GM12878 (cell line): ENCODE results near the gene COL1A2. TPM values are rescaled to one million over a fixed set of nuclear protein-coding genes. Genes with fewer than 3 reads are reported as not detected.

Source experiments
- ATAC-seq: fragments of 200-7000 bp; cut with Tn5 transposase; 3 replicates; pipeline ENCODE4 v1.9.1; 2020; ENCODE audit warnings: mild to moderate bottlenecking, moderate library complexity
- BruUV-seq: library from RNA; stranded (reverse); fragments of 400-500 nt; replicated peaks from 2 replicates; lab custom pipeline; 2021; lab: Mats Ljungman, UMichigan
- CTCF ChIA-PET: fragments of 300-600 bp; sonication (Branson Sonifier 250); formaldehyde crosslinking; extraction: SDS; loops from one replicate; lab custom pipeline; 2021; ENCODE audit warnings: inconsistent platforms; lab: Yijun Ruan, JAX
- POLR2A ChIA-PET: fragments of 350-600 bp; formaldehyde crosslinking; extraction: SDS; loops from one replicate; lab custom pipeline; 2021; ENCODE audit warnings: inconsistent platforms; lab: Charles Lee
- RAD21 ChIA-PET: fragments of 300-600 bp; sonication (Branson Sonifier 250); formaldehyde crosslinking; loops from one replicate; lab custom pipeline; 2023; ENCODE audit warnings: antibody characterized with exemption; ENCODE audit not compliant: unreplicated experiment; lab: Charles Lee
- SMC1A ChIA-PET: fragments of 300-600 bp; sonication (Branson Sonifier 250); formaldehyde crosslinking; loops from one replicate; lab custom pipeline; 2023; ENCODE audit not compliant: unreplicated experiment, uncharacterized antibody; lab: Charles Lee
- DNase-seq: peaks from one replicate; pipeline ENCODE4 v3.0.0-alpha.2; 2011; ENCODE audit warnings: low read depth, low spot score
- FAIRE-seq: peaks from 3 replicates; lab custom pipeline; 2011; peaks lifted over from hg19 to GRCh38; lab: Jason Lieb, UNC
- H2AFZ ChIP-seq: 2 replicates; pipeline ENCODE4 v1.6.0; 2011; ENCODE audit warnings: low read depth, low read length, control low read depth; ENCODE audit not compliant: control insufficient read depth
- H3K27ac ChIP-seq: 2 replicates; pipeline ENCODE4 v1.5.1; 2011; ENCODE audit warnings: control low read depth; ENCODE audit not compliant: control insufficient read depth, insufficient read depth
- H3K27me3 ChIP-seq, 2 experiments: replicated peaks in 1 of 2; 2 replicates each; pipeline versions ENCODE4 v1.6.0 to v1.6.1; 2011; ENCODE audit warnings: low read length in 1 of 2; ENCODE audit not compliant: control insufficient read depth in 2 of 2, insufficient read depth in 2 of 2
- H3K36me3 ChIP-seq, 2 experiments: 2 replicates each; pipeline ENCODE4 v1.5.1; 2011; ENCODE audit warnings: low read length in 1 of 2; ENCODE audit not compliant: control insufficient read depth in 2 of 2, insufficient read depth in 2 of 2
- H3K4me1 ChIP-seq: 2 replicates; pipeline ENCODE4 v1.6.1; 2011; ENCODE audit warnings: mild to moderate bottlenecking, low read length, moderate library complexity, mixed read lengths; ENCODE audit not compliant: control insufficient read depth, insufficient read depth
- H3K4me2 ChIP-seq: 2 replicates; pipeline ENCODE4 v1.6.0; 2011; ENCODE audit warnings: control low read depth; ENCODE audit not compliant: control insufficient read depth, insufficient read depth
- H3K4me3 ChIP-seq: fragments of 200-600 bp; sonication (generic); 2 replicates; pipeline ENCODE4 v1.5.1; 2016
- H3K79me2 ChIP-seq: 2 replicates; pipeline ENCODE4 v1.6.0; 2011; ENCODE audit warnings: low read length; ENCODE audit not compliant: control insufficient read depth, insufficient read depth
- H3K9ac ChIP-seq: 2 replicates; pipeline ENCODE4 v1.8.0; 2011; ENCODE audit warnings: low read length, control low read depth, mixed read lengths; ENCODE audit not compliant: control insufficient read depth, insufficient read depth
- H3K9me3 ChIP-seq: replicated peaks from 3 replicates; pipeline ENCODE4 v1.5.1; 2011; ENCODE audit warnings: mild to moderate bottlenecking, low read length; ENCODE audit not compliant: control insufficient read depth, insufficient read depth
- H4K20me1 ChIP-seq: 2 replicates; pipeline ENCODE4 v1.6.0; 2011; ENCODE audit not compliant: control insufficient read depth, insufficient read depth
- ATF7 ChIP-seq: fragments of 450-650 bp; IDR thresholded peaks from 2 replicates; pipeline ENCODE4 v1.6.1; 2016; ENCODE audit warnings: low read depth, mild to moderate bottlenecking
- BCL11A ChIP-seq: IDR thresholded peaks from 2 replicates; pipeline ENCODE4 v1.6.1; 2011; ENCODE audit warnings: low read depth, low read length
- BRCA1 ChIP-seq: IDR thresholded peaks from 2 replicates; pipeline ENCODE4 v1.6.1; 2011; ENCODE audit warnings: low read depth, low read length, improper control_type of control experiment
- EZH2 ChIP-seq: IDR thresholded peaks from 2 replicates; pipeline ENCODE4 v1.6.1; 2012; ENCODE audit warnings: low read depth, mild to moderate bottlenecking, control low read depth, inconsistent platforms, low read length, borderline replicate concordance; ENCODE audit not compliant: control insufficient read depth
- HDGF ChIP-seq: fragments of 450-650 bp; IDR thresholded peaks from 2 replicates; pipeline ENCODE4 v1.6.1; 2016; ENCODE audit warnings: antibody characterized with exemption
- IKZF1 ChIP-seq: fragments of 450-650 bp; conservative IDR thresholded peaks from 2 replicates; pipeline ENCODE4 v1.6.1; 2017; ENCODE audit warnings: antibody characterized with exemption, mild to moderate bottlenecking
- NRF1 ChIP-seq: conservative IDR thresholded peaks from 2 replicates; pipeline ENCODE4 v1.6.1; 2011; ENCODE audit warnings: mild to moderate bottlenecking, low read depth, low read length, improper control_type of control experiment
- TAF1 ChIP-seq: IDR thresholded peaks from 2 replicates; pipeline ENCODE4 v1.6.1; 2011; ENCODE audit warnings: mild to moderate bottlenecking, low read depth, low read length, borderline replicate concordance
- TCF12 ChIP-seq: IDR thresholded peaks from 2 replicates; pipeline ENCODE4 v1.6.1; 2011; ENCODE audit warnings: low read depth, mild to moderate bottlenecking, low read length
- WRNIP1 ChIP-seq: IDR thresholded peaks from 2 replicates; pipeline ENCODE4 v1.6.1; 2011; ENCODE audit warnings: low read depth, low read length, improper control_type of control experiment, borderline replicate concordance
- WGBS: methylation state at CpG from one replicate; pipeline ENCODE4 v1.1.6; 2016; ENCODE audit warnings: low lambda C conversion rate; ENCODE audit not compliant: insufficient replicate concordance, insufficient coverage; ENCODE audit errors: missing lambda C conversion rate; 5-methylcytosine and 5-hydroxymethylcytosine counted together
- in situ Hi-C: fragments of 300-500 bp; cut with MboI; formaldehyde crosslinking; loops from 9 replicates; pipeline ENCODE4 v1.14.3; 2018; ENCODE audit warnings: mixed read lengths
- intact Hi-C: fragments of 100-400 bp; cut with micrococcal nuclease; formaldehyde crosslinking; loops from one replicate; pipeline ENCODE4 v1.14.2; 2022; ENCODE audit not compliant: unreplicated experiment
- polyA plus RNA-seq, 11 experiments: library from polyadenylated mRNA; depleted of rRNA in 4 of 11; unstranded in 6 of 11; stranded (reverse) in 5 of 11; fragments of >200 nt; fragmentation: Nextera tagmentation in 4 of 11; fragmentation: Illumina TruSeq in 1 of 11; extraction: Ambion mirVana in 4 of 11; extraction: Trizol in 1 of 11; gene quantifications; 1 replicate in 1 of 11; 2 replicates in 10 of 11; pipeline versions ENCODE4 v1.2.1 to v1.2.3, GENCODE V29; 2011 to 2016; ENCODE audit warnings: inconsistent platforms in 2 of 11, missing spikeins in 2 of 11, low read depth in 1 of 11
- total RNA-seq, 4 experiments: library from RNA; depleted of rRNA in 3 of 4; stranded (reverse); fragments of >200 nt in 3 of 4; fragmentation: Illumina TruSeq in 1 of 4; extraction: Trizol in 1 of 4; gene quantifications; 2 replicates each; pipeline versions ENCODE4 v1.2.1 to v1.2.3, GENCODE V29; 2013 to 2021

The COL1A2 gene
- total and polyA plus RNA-seq, 10 of the 15 experiments (the other 5 are each of a cell fraction or from before 2014, with no cell fraction given), result 0.03 to 2.5 (median 0.76) TPM; not detected in 4

DNA sequence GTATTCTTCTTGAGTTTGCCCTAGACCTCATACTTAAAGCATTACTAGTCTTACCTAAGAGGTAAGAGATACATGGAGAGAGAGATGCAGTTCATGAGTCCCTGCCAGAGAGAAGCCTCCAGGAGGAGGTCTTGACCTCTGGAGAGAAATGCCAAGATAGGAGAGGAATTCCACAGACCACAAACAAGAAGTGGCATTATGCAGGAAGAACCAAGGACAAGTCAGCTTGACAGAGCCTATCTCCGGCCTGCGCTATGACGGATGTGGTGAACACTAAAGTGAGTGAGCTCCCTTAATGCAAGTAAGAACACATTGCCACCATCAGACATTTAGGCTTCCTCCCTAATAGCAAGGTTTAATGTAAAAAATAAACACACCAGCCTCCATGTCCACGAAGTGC lies 27.9 kb upstream of the COL1A2 start:
- FAIRE-seq (no peak), DNase-seq (no peak), ATAC-seq (no peak)
- no peaks in the 10 kb centered on the region for H4K20me1 ChIP-seq
- intact Hi-C loops (no loop called here), in situ Hi-C loops (no loop called here)
- H3K4me2 ChIP-seq, result no peak overlapping the region
- no peak for TF ChIP-seq TAF1
- no peak for TF ChIP-seq BRCA1
- TF ChIP-seq EZH2, result no peak
- TF ChIP-seq ATF7, result no peak
- TF ChIP-seq WRNIP1, result no peak
- no peak for TF ChIP-seq HDGF
- no peak for TF ChIP-seq NRF1
- no peak for TF ChIP-seq IKZF1
- H3K79me2 ChIP-seq, result no peaks in the 10 kb centered on the region
- ChIA-PET POLR2A (no interaction called here), RAD21 (no interaction called here), CTCF (interaction anchor here (0.9 kb wide), 1 partner anchor 29 kb away, joined by 4 read pairs; no protein-coding TSS in a partner anchor), SMC1A (no interaction called here)
- no peak overlapping the region for H2AFZ ChIP-seq
- no peaks in the 10 kb centered on the region for H3K9me3 ChIP-seq
- 51% methylated on average over 4 of the region's 4 CpGs for WGBS
- H3K4me3 ChIP-seq, result no peak overlapping the region
- no peaks in the 10 kb centered on the region for H3K4me1 ChIP-seq
- no peak overlapping the region for H3K9ac ChIP-seq
- no peaks in the 10 kb centered on the region for H3K27me3 ChIP-seq
- BruUV-seq, result no TSS peak
- no peaks in the 10 kb centered on the region for H3K36me3 ChIP-seq
- H3K27ac ChIP-seq, result no peak overlapping the region

DNA sequence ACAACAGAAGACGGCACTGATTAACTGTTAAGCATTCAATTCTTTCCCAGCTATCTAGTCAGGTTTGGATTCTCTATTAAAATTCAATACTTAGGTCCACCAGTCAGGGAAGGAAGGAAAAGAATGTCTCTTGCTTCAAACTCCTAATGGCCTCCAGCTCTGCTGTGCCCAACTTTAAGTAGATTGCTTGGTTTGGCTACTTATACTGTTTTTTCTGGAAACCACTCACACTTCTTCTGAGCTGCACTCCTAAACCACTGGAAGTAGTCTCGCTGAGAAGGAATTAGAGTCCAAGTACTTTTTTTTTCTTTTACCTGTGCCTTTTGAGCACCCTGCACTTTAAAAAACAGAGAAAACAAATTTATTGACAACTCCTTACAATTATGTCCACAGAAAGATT lies 26.7 kb upstream of the COL1A2 start:
- H3K4me3 ChIP-seq, result no peak overlapping the region
- FAIRE-seq (no peak), ATAC-seq (no peak), DNase-seq (no peak)
- RAD21 ChIA-PET, result interaction anchor here (0.7 kb wide), 1 partner anchor 122 kb away, joined by 3 read pairs; no protein-coding TSS in a partner anchor
- SMC1A ChIA-PET, result interaction anchor here (1.1 kb wide), 2 partner anchors 19 to 89 kb away, joined by 3 read pairs; no protein-coding TSS in a partner anchor
- no peak for TF ChIP-seq TCF12
- TF ChIP-seq BCL11A, result no peak
- H3K27me3 ChIP-seq, result no peaks in the 10 kb centered on the region
- no peak overlapping the region for H2AFZ ChIP-seq
- POLR2A ChIA-PET, result no interaction called here
- WGBS, result 19% methylated on average over 2 of the region's 2 CpGs
- no TSS peak for BruUV-seq
- no peak overlapping the region for H3K27ac ChIP-seq
- no peak overlapping the region for H3K4me2 ChIP-seq
- H3K36me3 ChIP-seq, result no peaks in the 10 kb centered on the region
- H3K4me1 ChIP-seq, result no peaks in the 10 kb centered on the region
- CTCF ChIA-PET, result interaction anchor here (1.1 kb wide), 1 partner anchor 1322 kb away, joined by 3 read pairs; no protein-coding TSS in a partner anchor
- in situ Hi-C loops (no loop called here), intact Hi-C loops (no loop called here)
- H3K79me2 ChIP-seq, result no peaks in the 10 kb centered on the region
- H3K9ac ChIP-seq, result no peak overlapping the region
- H4K20me1 ChIP-seq, result no peaks in the 10 kb centered on the region
- no peaks in the 10 kb centered on the region for H3K9me3 ChIP-seq
